HT-29 (cell line): ENCODE data around the gene RETREG1. TPM values are rescaled to one million over a fixed set of nuclear protein-coding genes. Genes with fewer than 3 reads are reported as not detected.
A peak's percentile ranks its signal among the peaks of the same experiment; 100 is the strongest.
"Not testable (repeated sequence)": the region's sequence is repeated elsewhere in the genome, so short reads cannot be mapped to it uniquely, and the experiment has no call there.

ENCODE experiments used
- DNase-seq: peaks from one replicate; pipeline ENCODE4 v3.0.0-alpha.2; 2015; ENCODE audit warnings: low spot score
- small RNA-seq: library from RNA; depleted of rRNA; stranded (forward); fragments of <200 nt; gene quantifications from one replicate; pipeline ENCODE3, GENCODE V24; 2014
- total RNA-seq: library from RNA; depleted of rRNA; stranded (reverse); fragments of >200 nt; shearing (Covaris generic); gene quantifications from 2 replicates; pipeline ENCODE4 v1.2.3, GENCODE V29; 2014; rRNA removed

RETREG1 gene
- total RNA-seq, 1 experiment from 2014 or later = 1.6 TPM

DNA sequence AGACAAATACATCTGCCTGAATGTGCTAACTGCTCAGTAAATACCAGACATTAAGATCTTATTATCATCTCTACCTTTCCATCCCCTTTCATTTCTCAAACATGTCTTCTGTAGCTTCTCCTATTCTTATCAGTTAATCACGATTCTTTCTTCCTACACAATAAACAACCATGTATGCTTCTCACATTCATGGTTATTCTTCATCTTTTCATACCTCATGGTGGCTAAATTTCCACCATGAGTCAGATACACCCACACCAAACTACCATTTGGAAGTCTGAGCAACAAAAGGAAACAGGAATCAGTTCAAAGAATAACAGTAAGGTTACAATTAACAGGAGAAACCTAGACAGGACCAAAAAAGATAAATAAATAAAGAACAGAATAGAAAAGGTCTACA is 158.9 kb downstream of the RETREG1 start:
- no peak for DNase-seq

GRCh38 chr5:16457451-16457850 is 159.3 kb downstream of the RETREG1 start:
- DNase-seq = no peak

- DNase-seq = peak; percentile 85
Measured at GRCh38 chr5:16456103-16456832, 160.5 kb downstream of the RETREG1 start.

GRCh38 chr5:16455668-16456067 is 161.1 kb downstream of the RETREG1 start:
- no peak for DNase-seq

GRCh38 chr5:16454686-16455085 is 162.1 kb downstream of the RETREG1 start:
- DNase-seq = no peak

GRCh38 chr5:16453609-16454008 is 163.2 kb downstream of the RETREG1 start:
- no peak for DNase-seq

- no peak for DNase-seq
Measured at GRCh38 chr5:16450163-16450562, 166.6 kb downstream of the RETREG1 start.

DNA sequence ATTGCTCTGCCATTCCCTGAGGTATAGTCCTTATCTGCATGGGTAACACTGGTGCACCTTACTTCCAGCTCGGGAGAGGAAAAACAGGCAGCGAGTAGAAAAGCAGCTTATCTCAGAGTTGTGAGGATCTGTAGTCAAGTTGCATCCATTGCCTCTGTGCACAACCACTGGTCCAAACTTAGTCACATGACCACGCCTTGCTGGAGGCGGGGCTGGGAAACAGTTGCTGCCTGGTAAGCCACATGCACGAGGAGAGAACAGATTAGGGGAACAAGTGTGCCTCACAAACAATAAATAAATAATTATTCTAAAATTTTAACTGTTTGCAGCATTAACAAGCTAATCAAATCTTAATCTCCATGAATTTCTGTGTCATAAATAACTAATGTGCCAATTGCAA is 169.8 kb downstream of the RETREG1 start:
- DNase-seq = no peak

DNA sequence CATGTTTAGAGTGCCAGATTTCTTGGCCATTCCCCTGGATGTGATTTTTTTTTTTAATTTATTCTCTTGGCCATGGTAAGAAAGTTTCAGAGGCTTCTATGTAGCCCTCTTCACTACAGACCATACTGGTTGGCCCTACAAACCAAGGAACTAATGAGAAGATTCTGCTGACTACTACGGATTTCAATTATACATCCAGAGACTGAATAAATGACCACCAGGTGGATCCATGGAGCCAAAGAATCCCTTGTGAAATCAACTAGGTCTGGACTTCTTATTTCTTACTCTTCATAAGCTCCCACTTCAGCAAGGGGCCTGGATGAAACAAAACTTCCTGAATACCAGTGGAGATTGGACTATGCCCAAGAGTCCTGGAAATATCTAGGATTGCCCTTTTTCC is 178.8 kb downstream of the RETREG1 start:
- peak; percentile 47 for DNase-seq

DNA sequence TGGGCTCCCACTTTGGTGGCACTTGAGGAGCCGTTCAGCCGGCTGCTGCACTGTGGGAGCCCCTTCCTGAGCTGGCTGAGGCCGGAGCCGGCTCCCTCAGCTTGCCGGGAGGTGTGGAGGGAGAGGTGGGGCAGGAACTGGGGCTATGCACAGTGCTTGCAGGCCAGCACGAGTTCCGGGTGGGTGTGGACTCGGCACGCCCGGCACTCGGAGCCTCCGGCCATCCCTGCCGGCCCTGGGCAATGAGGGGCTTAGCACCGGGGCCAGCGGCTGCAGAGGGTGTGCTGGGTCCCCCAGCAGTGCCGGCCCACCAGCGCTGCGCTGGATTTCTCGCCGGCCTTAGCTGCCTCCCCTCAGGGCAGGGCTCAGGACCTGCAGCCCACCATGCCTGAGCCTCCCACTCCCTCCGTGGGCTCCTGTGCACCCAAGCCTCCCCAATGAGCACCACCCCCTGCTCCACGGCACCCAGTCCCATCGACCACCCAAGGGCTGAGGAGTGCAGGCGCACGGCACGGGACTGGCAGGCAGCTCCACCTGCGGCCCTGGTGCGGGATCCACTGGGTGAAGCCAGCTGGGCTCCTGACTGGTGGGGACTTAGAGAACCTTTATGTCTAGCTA is 180.6 kb downstream of the RETREG1 start:
- DNase-seq = not testable (repeated sequence)

DNA sequence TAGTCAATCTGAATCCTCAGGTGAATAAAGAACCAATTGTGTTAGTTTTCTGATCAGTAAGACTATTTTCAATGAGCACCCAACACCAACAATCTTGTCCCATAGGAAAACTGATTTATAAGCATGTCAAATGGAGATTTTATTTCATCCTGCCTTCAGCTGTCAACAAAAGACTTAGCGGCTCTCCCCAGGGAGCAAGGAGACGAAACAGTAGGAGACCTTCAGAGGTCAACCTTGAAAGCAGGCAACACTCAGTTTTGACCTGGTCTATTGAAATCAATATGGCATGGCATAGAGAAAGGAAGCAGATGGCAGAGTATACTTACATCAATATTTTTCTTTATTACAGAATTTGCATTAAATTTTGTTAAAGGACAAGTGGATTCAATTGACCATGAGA is 185.3 kb downstream of the RETREG1 start:
- DNase-seq = no peak

GRCh38 chr5:16430349-16431089 is 186.3 kb downstream of the RETREG1 start:
- no peak for DNase-seq

- DNase-seq = no peak
Measured at GRCh38 chr5:16428359-16428758, 188.4 kb downstream of the RETREG1 start.

DNA sequence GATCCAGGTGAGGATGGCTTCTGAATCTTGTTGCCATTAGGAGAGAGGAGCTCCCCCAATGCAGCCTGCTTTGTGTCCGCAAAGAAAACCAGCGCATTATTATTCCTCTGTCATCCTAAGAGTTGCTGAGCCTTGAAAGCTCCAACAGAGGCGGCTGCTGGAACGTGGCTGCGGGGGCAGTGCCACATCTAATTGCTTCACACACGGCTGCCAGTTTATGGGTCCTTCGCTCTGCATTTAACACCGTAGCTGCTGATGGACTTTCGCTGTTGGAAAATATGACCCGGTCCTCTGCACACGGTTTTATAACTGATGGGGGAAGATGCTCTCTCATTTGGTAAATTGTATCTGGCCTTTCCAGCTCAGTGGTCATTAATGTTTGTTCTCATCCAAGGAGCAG is 189.2 kb downstream of the RETREG1 start:
- no peak for DNase-seq

Small RNA genes lying within 50 kb of the gene (small RNA-seq; reads per million reads assigned to genes)
- gene RF00019 = not detected

Other genes starting within 250 kb of the RETREG1 start
- 42.6 and 46.3 TPM in 2 replicates for gene ZNF622, start 151.2 kb downstream of the RETREG1 start, total RNA-seq